GM21390 (cell line): Measurements from ENCODE around the gene LPAR3.

ENCODE experiments used
- ATAC-seq: cut with Tn5 transposase; IDR thresholded peaks from one replicate; pipeline ENCODE4 v1.9.1; 2021; ENCODE audit not compliant: unreplicated experiment

LPAR3 gene

DNA sequence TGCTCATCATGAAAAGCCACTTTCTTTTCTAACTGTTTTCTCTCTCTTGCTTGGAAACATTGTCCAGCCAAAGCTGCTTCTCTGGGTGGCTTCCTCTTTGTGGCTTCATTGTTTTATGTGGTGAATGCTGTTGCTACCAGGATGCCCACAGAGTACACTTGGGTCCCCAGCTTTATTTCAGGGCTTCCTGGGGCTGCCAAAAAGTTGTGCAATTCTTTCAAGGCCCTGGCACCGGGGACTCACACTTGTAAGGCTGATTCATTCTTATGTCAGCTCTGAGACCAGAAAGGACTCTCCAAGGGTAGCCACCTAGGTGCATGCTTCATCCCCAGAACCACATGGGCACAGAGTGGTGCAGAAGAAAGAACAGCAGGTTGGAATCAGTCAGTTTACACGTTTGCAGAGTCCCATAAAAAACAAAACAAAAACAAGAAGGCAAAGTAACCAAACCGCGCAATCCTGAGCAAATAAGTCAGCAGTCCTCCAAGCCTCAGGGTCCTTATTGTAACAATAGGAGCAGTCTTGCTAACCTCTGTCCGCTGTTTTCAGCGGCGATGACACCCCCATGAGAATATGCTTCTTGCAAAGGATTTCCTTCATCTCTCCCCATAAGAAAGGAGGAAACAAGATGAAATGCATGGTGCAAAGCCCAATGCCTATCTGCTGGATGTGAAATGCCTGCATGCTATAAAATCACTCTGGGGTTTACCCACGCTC, 112.8 kb downstream of the LPAR3 start:
- no peak for ATAC-seq

- ATAC-seq = no peak
Observed at GRCh38 chr1:84776639-84777038, 116.4 kb downstream of the LPAR3 start.

DNA sequence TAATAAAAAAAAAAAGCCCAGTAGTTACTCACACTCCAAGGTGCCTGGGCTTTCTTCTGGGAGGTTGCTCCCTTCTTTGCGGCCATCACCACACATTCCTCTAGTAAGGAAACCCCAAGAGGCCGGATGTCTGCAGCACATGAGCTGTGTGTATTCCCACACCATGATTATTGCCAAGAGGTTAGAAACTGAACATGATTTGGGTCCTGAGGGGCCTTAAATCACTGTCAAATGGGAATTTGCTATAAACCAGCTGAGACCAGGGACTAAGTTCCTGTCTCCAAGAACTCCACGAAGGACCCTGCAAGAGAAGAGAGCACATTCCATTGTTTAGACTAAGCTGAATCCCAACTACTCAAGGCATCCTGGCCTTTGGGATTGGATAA, 117.5 kb downstream of the LPAR3 start:
- ATAC-seq = no peak

GRCh38 chr1:84774669-84775534, 118.1 kb downstream of the LPAR3 start:
- ATAC-seq = no peak

DNA sequence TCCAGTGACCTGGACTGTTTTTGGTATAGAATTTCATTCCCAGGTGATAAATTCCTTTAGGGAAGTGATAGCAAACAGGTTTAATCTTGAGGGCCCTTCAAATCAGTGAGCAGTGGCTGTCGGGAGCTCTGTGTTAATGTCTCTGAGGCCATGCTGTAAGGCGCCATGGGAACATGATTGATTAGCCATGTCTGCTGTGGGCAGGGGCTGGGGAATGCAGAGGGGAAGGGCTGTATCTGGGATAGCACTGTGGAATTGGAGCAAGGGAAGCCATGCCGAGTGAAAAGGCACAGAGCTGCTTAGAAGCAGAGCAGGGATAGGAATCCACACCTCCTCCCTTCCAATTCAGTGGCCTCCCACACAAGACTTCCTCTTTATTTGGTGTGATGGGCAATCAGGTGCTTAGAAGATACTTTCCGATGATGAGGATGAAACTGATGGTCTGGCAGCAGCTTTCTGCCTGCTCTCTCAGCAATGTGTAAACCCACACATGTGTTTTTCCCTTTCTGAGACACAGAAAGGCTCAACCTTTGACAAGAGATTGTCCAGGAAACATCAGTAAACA, 119.0 kb downstream of the LPAR3 start:
- no peak for ATAC-seq

- no peak for ATAC-seq
Observed at GRCh38 chr1:84773195-84773594, 119.8 kb downstream of the LPAR3 start.

DNA sequence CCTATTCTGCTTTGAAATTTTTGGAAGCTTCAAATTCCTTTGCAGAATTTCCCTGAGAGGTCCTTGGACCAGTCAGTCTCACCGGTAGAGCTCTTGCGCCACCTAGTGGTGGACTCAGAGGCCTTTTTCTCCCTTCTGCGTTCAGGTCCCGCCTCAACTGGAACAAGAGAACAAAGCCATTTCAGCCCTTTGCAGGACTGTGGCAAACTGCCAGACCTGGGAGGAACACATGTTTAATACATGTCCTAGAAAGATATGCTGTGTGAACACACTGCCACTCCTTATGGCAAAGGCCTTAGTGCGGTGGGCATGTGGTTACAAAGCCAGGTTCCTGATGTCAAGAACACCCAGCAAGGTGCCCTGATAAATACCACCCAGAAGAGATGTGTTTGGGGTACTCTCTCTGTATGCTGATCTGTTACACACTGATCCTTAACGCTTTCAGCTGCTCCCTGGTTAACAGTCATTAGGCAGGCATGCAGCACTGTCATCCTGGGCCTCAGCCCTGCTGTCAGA, 120.5 kb downstream of the LPAR3 start:
- ATAC-seq = peak; percentile 81

- ATAC-seq = no peak
Observed at GRCh38 chr1:84771895-84772294, 121.1 kb downstream of the LPAR3 start.

- ATAC-seq = no peak
Observed at GRCh38 chr1:84770481-84770880, 122.5 kb downstream of the LPAR3 start.

DNA sequence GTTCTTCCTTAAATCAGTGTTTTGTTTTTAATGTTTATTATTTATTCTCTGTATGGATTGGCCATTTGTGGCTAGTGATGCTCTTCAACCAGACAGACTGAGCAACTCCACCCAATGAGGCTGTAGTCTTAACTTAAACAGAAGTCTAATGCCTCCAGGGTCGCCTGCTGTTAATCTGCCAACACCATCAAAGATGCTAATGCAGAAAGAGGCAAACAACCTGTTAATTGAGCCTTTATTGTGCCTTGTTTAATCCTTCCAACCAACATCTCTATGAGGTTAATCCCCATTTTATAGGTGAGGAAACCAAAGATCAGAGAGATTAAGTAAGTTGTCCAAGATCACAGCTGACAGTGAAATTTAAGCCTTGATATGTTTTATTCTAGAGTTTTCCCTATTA, 123.4 kb downstream of the LPAR3 start:
- ATAC-seq = no peak

- no peak for ATAC-seq
Observed at GRCh38 chr1:84768634-84769033, 124.4 kb downstream of the LPAR3 start.

DNA sequence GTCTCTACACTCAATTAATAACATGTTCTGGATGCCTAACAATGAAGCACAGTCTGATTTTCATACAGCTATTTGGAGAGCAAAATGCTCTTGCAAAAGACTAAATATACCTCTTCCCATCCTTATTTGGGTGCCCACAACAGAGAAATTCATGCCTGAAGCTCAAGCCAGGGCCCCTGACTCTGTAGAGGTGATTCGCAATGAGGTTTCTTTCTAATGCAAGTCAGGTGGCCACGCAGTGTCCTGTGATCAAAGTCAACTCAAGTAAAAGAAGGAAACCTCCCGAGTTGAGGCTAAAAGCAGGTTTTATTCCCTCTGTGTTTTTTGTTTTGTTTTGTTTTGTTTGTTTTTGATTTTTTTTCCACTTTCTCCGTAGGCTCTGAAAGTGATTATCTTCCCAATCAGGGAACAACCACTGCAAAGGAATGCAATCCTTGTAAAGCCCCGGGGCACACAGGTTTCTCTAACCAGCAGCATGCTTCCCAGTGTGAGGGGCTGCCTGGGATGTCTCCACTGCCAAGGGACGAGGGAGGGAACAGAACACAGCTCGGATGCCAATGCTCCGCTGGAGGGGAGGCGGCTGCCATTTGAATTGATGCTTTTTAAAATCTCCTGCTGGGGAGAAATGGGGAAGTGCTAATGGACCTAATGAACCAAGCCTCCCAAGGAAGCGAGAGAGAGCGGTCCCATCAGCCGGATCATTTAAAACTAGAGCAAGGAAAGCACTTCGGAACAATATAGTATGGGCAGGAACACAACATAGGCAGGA, 128.9 kb downstream of the LPAR3 start:
- no peak for ATAC-seq

DNA sequence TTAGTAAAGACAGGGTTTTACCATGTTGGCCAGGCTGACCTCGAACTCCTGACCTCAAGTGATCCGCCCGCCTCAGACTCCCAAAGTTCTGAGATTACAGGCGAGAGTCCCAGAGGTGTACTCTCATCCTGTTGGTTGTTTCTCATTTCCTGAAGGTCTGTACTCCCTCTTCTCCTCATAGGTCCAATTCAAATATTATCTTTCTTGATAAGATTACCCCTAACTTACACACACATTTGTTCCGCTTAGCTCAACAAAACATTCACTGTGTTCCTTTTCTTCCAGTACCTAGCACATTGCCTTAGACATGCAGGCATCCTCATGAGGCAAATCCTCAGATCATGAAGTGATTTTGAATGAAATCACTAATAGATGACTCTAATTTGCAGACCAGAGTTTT, 130.3 kb downstream of the LPAR3 start:
- ATAC-seq = no peak
